ENCODE results near the gene IL1RAPL2.

IL1RAPL2 gene

DNA sequence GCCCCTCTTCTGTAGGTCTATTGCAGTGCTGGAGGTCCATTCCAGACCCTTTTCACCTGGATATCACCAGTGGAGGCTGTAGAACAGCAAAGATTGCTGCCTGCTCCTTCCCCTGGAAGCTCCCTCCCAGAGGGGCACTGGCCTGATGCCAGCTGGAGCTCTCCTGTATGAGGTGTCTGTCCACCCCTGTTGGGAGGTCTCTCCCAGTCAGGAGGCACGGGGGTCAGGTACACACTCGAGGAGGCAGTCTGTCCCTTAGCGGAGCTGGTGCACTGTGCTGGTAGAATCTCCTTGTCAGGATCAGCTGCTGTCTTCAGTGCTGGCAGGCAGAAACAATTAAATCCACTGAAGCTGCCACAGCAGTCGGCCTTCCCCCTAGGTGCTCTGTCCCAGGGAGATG is 276.6 kb downstream of the IL1RAPL2 start:
- DNase-seq (ENCODE audit: low read depth): no peak
- TF ChIP-seq CTCF (conservative IDR thresholded peaks at IDR 0.05; ENCODE audit: low read depth, low read length): no peak
- H3K4me3 ChIP-seq (ENCODE audit: low read length): no peak overlapping the region

DNA sequence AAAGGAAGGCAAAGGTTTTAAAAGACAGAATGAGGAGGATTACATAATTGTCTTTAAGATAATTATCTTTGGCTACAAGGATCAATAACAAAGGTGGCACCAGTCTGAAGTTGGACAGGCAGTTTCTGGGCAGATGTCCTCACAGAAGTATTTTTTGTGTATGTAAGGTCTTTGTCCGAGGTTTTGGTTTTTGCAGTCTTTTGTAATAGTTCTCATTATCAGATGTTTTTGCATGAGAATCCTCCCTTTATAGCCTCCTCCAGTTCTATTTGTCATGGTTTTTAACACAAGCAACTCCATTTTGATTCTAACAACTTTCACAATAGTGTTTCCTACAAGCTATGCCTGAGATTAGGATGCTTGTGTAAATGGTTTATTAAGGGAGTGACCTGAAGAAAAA is 286.2 kb downstream of the IL1RAPL2 start:
- no peak for DNase-seq (ENCODE audit: low read depth)
- TF ChIP-seq CTCF (conservative IDR thresholded peaks at IDR 0.05; ENCODE audit: low read depth, low read length): no peak
- no peak overlapping the region for H3K4me3 ChIP-seq (ENCODE audit: low read length)

DNA sequence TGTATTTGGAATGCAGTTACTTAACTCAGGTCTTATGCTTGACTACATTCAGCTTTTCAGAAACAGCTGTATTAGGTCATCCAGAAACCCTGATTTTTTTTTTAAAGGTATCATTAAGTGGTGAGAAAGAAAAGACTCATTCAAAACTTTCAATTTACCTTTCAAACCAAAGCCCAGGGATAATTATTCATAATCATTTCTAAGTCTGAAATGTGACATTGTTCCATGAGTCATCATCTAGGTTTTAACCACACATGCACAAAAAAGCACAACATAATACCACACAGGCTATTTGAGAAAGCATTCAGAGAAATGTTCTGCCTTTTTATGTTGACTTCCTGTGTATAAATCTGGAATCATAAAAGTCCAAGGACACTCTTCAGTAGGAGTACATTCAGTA is 288.2 kb downstream of the IL1RAPL2 start:
- no peak for TF ChIP-seq CTCF (conservative IDR thresholded peaks at IDR 0.05; ENCODE audit: low read depth, low read length)
- DNase-seq (ENCODE audit: low read depth): peak; percentile 25
- H3K4me3 ChIP-seq (ENCODE audit: low read length): no peak overlapping the region

GRCh38 chrX:104854790-104855340 is 288.9 kb downstream of the IL1RAPL2 start:
- TF ChIP-seq CTCF (conservative IDR thresholded peaks at IDR 0.05; ENCODE audit: low read depth, low read length): no peak
- DNase-seq (ENCODE audit: low read depth): no peak
- H3K4me3 ChIP-seq (ENCODE audit: low read length): no peak overlapping the region

DNA sequence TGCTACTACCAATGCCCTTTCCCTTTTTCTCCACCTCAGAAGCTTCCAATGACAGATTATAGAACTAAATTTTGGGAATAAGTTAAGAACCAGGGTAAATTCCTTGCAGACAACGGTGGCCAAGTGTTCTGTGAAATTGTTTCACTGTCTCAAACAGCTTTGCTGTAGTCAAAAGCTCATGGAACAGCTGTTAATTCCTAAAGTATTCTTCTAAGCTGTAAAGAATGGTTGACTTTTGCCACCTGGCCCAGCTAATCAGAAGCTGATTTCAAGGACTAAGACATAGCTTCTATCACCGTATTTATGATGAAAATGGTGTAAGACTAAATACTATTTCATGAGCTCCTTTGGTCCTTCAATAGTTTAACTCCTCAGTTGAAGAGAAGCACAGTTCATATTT is 297.5 kb downstream of the IL1RAPL2 start:
- no peak for DNase-seq (ENCODE audit: low read depth)
- no peak for TF ChIP-seq CTCF (conservative IDR thresholded peaks at IDR 0.05; ENCODE audit: low read depth, low read length)
- H3K4me3 ChIP-seq (ENCODE audit: low read length): no peak overlapping the region

GRCh38 chrX:104864296-104864695 is 298.3 kb downstream of the IL1RAPL2 start:
- TF ChIP-seq CTCF (conservative IDR thresholded peaks at IDR 0.05; ENCODE audit: low read depth, low read length): no peak
- no peak for DNase-seq (ENCODE audit: low read depth)
- H3K4me3 ChIP-seq (ENCODE audit: low read length): no peak overlapping the region

GRCh38 chrX:104877504-104877903 is 311.5 kb downstream of the IL1RAPL2 start:
- H3K4me3 ChIP-seq (ENCODE audit: low read length): no peak overlapping the region
- no peak for DNase-seq (ENCODE audit: low read depth)
- TF ChIP-seq CTCF (conservative IDR thresholded peaks at IDR 0.05; ENCODE audit: low read depth, low read length): no peak

All from retinal pigment epithelial cell (primary cell).